HG02852 (cell line): Measurements from ENCODE around the gene LONP2.

ENCODE experiments used
- ATAC-seq: cut with Tn5 transposase; IDR thresholded peaks from one replicate; pipeline ENCODE4 v1.9.1; 2021; ENCODE audit warnings: mild to moderate bottlenecking, moderate library complexity; ENCODE audit not compliant: unreplicated experiment

The LONP2 gene

GRCh38 chr16:48244080-48244862 lies at the start of gene LONP2:
TSS of gene LONP2 (plus strand) at chr16:48244300. CDS start at chr16:48244389, 89 bp downstream.
- ATAC-seq, result peak; percentile 97

- ATAC-seq, result no peak
These were observed 49.1 kb upstream of the LONP2 start for GRCh38 chr16:48194828-48195556.

GRCh38 chr16:48197294-48197693 lies 46.8 kb upstream of the LONP2 start:
- ATAC-seq, result no peak

GRCh38 chr16:48201515-48202201 lies 42.4 kb upstream of the LONP2 start:
- ATAC-seq, result no peak

- ATAC-seq, result no peak
These were observed 39.9 kb upstream of the LONP2 start for GRCh38 chr16:48203974-48204824.

- no peak for ATAC-seq
These were observed 39.3 kb upstream of the LONP2 start for GRCh38 chr16:48204825-48205151.

GRCh38 chr16:48206594-48207242 lies 37.4 kb upstream of the LONP2 start:
- ATAC-seq, result no peak

GRCh38 chr16:48210747-48211146 lies 33.4 kb upstream of the LONP2 start:
- no peak for ATAC-seq

- no peak for ATAC-seq
These were observed 32.1 kb upstream of the LONP2 start for GRCh38 chr16:48212033-48212432.

- ATAC-seq, result no peak
These were observed 28.4 kb upstream of the LONP2 start for GRCh38 chr16:48215738-48216137.

- no peak for ATAC-seq
These were observed 26.4 kb upstream of the LONP2 start for GRCh38 chr16:48217708-48218107.

GRCh38 chr16:48218473-48218872 lies 25.6 kb upstream of the LONP2 start:
- no peak for ATAC-seq

- no peak for ATAC-seq
These were observed 23.2 kb upstream of the LONP2 start for GRCh38 chr16:48220891-48221290.

GRCh38 chr16:48223490-48223889 lies 20.6 kb upstream of the LONP2 start:
- no peak for ATAC-seq

- ATAC-seq, result no peak
These were observed 18.6 kb upstream of the LONP2 start for GRCh38 chr16:48225456-48225855.

- peak; percentile 65 for ATAC-seq
These were observed 12.2 kb upstream of the LONP2 start for GRCh38 chr16:48231727-48232492.

- ATAC-seq, result no peak
These were observed 11.5 kb upstream of the LONP2 start for GRCh38 chr16:48232493-48233040.

GRCh38 chr16:48234630-48235029 lies 9.5 kb upstream of the LONP2 start:
- no peak for ATAC-seq

GRCh38 chr16:48235058-48235555 lies 9.0 kb upstream of the LONP2 start:
- ATAC-seq, result no peak
